NCI-H345 treated with DMSO at 0.1 percent for 48 hours (cell line): ENCODE measurements around the gene COPB1.
A peak's percentile ranks its signal among the peaks of the same experiment; 100 is the strongest.

Experiments used
- DNase-seq: peaks from one replicate; lab custom pipeline; 2025; ENCODE audit not compliant: unreplicated experiment; lab: John Stamatoyannopoulos, UW

COPB1 gene

GRCh38 chr11:14435717-14436512 is 63.7 kb downstream of the COPB1 start:
- DNase-seq = no peak

GRCh38 chr11:14425621-14426020 is 74.0 kb downstream of the COPB1 start:
- DNase-seq = no peak

GRCh38 chr11:14424096-14424495 is 75.5 kb downstream of the COPB1 start:
- DNase-seq = no peak

GRCh38 chr11:14423633-14424032 is 76.0 kb downstream of the COPB1 start:
- no peak for DNase-seq

- peak; percentile 61 for DNase-seq
Observed at GRCh38 chr11:14422814-14423182, 76.8 kb downstream of the COPB1 start.

GRCh38 chr11:14422052-14422813 is 77.4 kb downstream of the COPB1 start:
- DNase-seq = peak; percentile 72

GRCh38 chr11:14420223-14420622 is 79.4 kb downstream of the COPB1 start:
- no peak for DNase-seq

- peak; percentile 19 for DNase-seq
Observed at GRCh38 chr11:14418801-14419417, 80.7 kb downstream of the COPB1 start.

- DNase-seq = no peak
Observed at GRCh38 chr11:14417617-14418374, 81.8 kb downstream of the COPB1 start.

GRCh38 chr11:14417186-14417585 is 82.4 kb downstream of the COPB1 start:
- DNase-seq = no peak

GRCh38 chr11:14414470-14415461 is 84.8 kb downstream of the COPB1 start:
- DNase-seq = no peak

GRCh38 chr11:14413307-14414069 is 86.1 kb downstream of the COPB1 start:
- no peak for DNase-seq

- DNase-seq = no peak
Observed at GRCh38 chr11:14411818-14412217, 87.8 kb downstream of the COPB1 start.

GRCh38 chr11:14409891-14410290 is 89.7 kb downstream of the COPB1 start:
- no peak for DNase-seq

- no peak for DNase-seq
Observed at GRCh38 chr11:14408612-14409011, 91.0 kb downstream of the COPB1 start.
